ENCODE data around the gene SCAP.

DNA sequence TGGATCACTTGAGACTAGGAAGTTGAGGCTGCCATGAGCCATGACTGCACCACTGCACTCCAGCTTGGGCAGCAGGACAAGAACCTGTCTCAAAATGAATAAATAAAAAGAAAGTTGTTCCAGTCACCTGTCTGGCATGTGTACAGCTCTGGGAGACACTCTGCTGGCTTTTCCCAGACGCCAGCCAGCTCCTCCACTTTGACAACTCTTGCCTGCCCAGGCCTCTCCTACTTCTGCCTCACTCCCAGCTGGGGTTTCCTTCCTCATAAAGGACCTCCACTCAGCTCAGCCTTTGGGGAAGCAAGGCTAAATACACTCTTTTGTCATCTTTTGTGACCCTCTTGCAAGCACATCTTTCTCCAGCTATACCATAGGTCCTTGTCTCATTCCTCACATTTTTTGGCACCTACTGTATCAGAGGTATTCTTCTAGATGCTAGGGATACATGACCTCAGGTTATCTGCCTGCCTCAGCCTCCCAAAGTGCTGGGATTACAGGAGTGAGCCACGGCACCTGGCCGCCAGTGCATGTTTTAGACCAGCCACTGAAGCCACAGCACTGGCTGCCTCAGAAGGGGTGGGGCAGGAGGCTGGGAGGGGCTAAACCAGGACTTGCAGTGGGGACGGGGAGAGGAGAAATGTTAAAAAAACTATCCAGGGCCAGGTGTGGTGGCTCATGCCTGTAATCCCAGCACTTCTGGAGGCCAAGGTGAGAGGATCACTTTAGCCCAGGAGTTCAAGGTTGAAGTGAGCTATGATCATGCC lies 47.8 kb upstream of the SCAP start:
- TF ChIP-seq, protein P1, sequence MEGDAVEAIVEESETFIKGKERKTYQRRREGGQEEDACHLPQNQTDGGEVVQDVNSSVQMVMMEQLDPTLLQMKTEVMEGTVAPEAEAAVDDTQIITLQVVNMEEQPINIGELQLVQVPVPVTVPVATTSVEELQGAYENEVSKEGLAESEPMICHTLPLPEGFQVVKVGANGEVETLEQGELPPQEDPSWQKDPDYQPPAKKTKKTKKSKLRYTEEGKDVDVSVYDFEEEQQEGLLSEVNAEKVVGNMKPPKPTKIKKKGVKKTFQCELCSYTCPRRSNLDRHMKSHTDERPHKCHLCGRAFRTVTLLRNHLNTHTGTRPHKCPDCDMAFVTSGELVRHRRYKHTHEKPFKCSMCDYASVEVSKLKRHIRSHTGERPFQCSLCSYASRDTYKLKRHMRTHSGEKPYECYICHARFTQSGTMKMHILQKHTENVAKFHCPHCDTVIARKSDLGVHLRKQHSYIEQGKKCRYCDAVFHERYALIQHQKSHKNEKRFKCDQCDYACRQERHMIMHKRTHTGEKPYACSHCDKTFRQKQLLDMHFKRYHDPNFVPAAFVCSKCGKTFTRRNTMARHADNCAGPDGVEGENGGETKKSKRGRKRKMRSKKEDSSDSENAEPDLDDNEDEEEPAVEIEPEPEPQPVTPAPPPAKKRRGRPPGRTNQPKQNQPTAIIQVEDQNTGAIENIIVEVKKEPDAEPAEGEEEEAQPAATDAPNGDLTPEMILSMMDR (IDR thresholded peaks at IDR 0.05): no peak
- no peak for TF ChIP-seq NR3C1 (CRISPR knock-in tag; conservative IDR thresholded peaks at IDR 0.05; ENCODE audit: low read depth)
- TF ChIP-seq, protein P2, sequence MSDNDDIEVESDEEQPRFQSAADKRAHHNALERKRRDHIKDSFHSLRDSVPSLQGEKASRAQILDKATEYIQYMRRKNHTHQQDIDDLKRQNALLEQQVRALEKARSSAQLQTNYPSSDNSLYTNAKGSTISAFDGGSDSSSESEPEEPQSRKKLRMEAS (CRISPR knock-in tag; IDR thresholded peaks at IDR 0.05): no peak
